Lower lobe of right lung (tissue), 2 donors: ENCODE results near the gene TNIK. TPM values are rescaled to one million over a fixed set of nuclear protein-coding genes. Genes with fewer than 3 reads are reported as not detected.

Experiments
- ATAC-seq, 2 donors: fragments of 200-7000 bp; cut with Tn5 transposase; one replicate each; pipeline ENCODE4 v1.9.1; 2020 to 2022; ENCODE audit warnings: mild to moderate bottlenecking in 2 of 2, moderate library complexity in 2 of 2
- DNase-seq: peaks from one replicate; pipeline ENCODE4 v3.0.0-alpha.2; 2020
- H3K27ac ChIP-seq: fragments of 200-600 bp; one replicate; pipeline ENCODE4 v1.8.0; 2022
- H3K27me3 ChIP-seq: fragments of 200-600 bp; one replicate; pipeline ENCODE4 v1.8.0; 2022; ENCODE audit warnings: low read depth
- H3K36me3 ChIP-seq: fragments of 200-600 bp; one replicate; pipeline ENCODE4 v1.8.0; 2022; ENCODE audit warnings: mild to moderate bottlenecking
- H3K4me1 ChIP-seq: fragments of 200-600 bp; one replicate; pipeline ENCODE4 v1.8.0; 2022
- H3K4me3 ChIP-seq: fragments of 200-600 bp; one replicate; pipeline ENCODE4 v1.8.0; 2022; ENCODE audit warnings: mild to moderate bottlenecking
- H3K9me3 ChIP-seq: fragments of 200-600 bp; one replicate; pipeline ENCODE4 v1.8.0; 2022
- intact Hi-C: fragments of 100-400 bp; cut with DNase I; formaldehyde crosslinking; loops from one replicate; pipeline ENCODE4 v1.11.0; 2022
- microRNA-seq: library from miRNA; unstranded; fragments of <30 nt; microRNA quantifications from one replicate; pipeline ENCODE4 v1.2.0, GENCODE V29; 2020; ENCODE audit warnings: borderline number of aligned reads
- total RNA-seq: library from RNA; stranded (reverse); fragmentation: NEBNext Ultra II Directional; extraction: Animal tissue kit (Norgen Biotek cat#: 25700); gene quantifications from one replicate; pipeline ENCODE4 v1.2.1, GENCODE V29; 2021
- TF ChIP-seq, protein P1 (sequence below): fragments of 200-600 bp; IDR thresholded peaks from one replicate; pipeline ENCODE4 v1.8.0; 2022; ENCODE audit warnings: antibody characterized with exemption, mild to moderate bottlenecking
- donor health status: DM: no; HTN: yes; CAD: no; lungs with severe emphysema.

TNIK gene
- total RNA-seq, 1 donor from 2014 or later: 29.3 TPM

DNA sequence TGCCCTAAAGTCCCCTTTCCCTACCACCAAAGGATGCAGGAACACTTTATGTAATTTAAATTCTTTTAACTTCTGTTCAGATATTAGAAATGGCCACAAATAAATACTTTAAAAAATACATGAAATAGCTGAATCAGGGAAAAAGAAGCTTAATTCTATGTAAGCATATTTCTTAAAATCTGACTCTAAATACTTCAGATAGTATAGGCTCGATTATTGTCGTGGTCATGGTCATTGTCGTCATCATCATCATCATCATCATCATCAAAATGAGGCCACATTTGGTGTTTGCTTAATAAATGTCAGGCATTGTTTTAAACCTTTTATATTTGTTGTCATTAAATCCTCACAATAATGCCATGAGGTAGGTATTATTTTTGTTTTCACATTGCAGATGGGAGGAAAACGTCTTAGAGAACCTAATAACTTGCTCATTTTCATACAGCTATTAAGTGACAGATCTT is 448.3 kb downstream of the TNIK start:
- no peaks in the 10 kb centered on the region for H3K9me3 ChIP-seq
- ATAC-seq (no peak), DNase-seq (no peak)
- H3K27me3 ChIP-seq: no peaks in the 10 kb centered on the region
- TF ChIP-seq, protein P1, sequence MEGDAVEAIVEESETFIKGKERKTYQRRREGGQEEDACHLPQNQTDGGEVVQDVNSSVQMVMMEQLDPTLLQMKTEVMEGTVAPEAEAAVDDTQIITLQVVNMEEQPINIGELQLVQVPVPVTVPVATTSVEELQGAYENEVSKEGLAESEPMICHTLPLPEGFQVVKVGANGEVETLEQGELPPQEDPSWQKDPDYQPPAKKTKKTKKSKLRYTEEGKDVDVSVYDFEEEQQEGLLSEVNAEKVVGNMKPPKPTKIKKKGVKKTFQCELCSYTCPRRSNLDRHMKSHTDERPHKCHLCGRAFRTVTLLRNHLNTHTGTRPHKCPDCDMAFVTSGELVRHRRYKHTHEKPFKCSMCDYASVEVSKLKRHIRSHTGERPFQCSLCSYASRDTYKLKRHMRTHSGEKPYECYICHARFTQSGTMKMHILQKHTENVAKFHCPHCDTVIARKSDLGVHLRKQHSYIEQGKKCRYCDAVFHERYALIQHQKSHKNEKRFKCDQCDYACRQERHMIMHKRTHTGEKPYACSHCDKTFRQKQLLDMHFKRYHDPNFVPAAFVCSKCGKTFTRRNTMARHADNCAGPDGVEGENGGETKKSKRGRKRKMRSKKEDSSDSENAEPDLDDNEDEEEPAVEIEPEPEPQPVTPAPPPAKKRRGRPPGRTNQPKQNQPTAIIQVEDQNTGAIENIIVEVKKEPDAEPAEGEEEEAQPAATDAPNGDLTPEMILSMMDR: no peak
- intact Hi-C loops: no loop called here
- no peaks in the 10 kb centered on the region for H3K4me1 ChIP-seq
- no peaks in the 10 kb centered on the region for H3K36me3 ChIP-seq
- no peak overlapping the region for H3K27ac ChIP-seq
- H3K4me3 ChIP-seq: no peak overlapping the region

Small RNA genes within 50 kb of the gene (microRNA-seq; reads per million reads assigned to microRNA genes)
- gene MIR569: not detected
